H1 (cell line): ENCODE results near the gene VPS52. TPM values are rescaled to one million over a fixed set of nuclear protein-coding genes. Genes with fewer than 3 reads are reported as not detected.
"Not testable (repeated sequence)": the region's sequence is repeated elsewhere in the genome, so short reads cannot be mapped to it uniquely, and the experiment has no call there.

Experiments used
- CTCF ChIA-PET: fragments of 300-600 bp; sonication (Branson Sonifier 250); formaldehyde crosslinking; loops from one replicate; lab custom pipeline; 2021; ENCODE audit not compliant: partially characterized antibody; lab: Charles Lee
- POLR2A ChIA-PET: fragments of 300-600 bp; sonication (Branson Sonifier 250); formaldehyde crosslinking; loops from one replicate; lab custom pipeline; 2021; ENCODE audit warnings: inconsistent platforms; ENCODE audit not compliant: partially characterized antibody; lab: Charles Lee
- DNase-seq, 2 experiments: peaks; one replicate each; pipeline versions ENCODE4 v3.0.0 to v3.0.0-alpha.2; 2010 to 2022; ENCODE audit warnings: low spot score in 2 of 2, low read depth in 1 of 2, mixed read lengths in 1 of 2
- FAIRE-seq: peaks from 2 replicates; lab custom pipeline; 2011; peaks lifted over from hg19 to GRCh38; lab: Jason Lieb, UNC
- H2AFZ ChIP-seq: 2 replicates; pipeline ENCODE4 v1.8.1; 2012; ENCODE audit warnings: low read length, inconsistent platforms
- H2AK5ac ChIP-seq: 2 replicates; pipeline ENCODE4 v1.6.1; 2013; ENCODE audit warnings: low read depth, low read length
- H2BK120ac ChIP-seq: replicated peaks from 2 replicates; pipeline ENCODE3; 2013; ENCODE audit warnings: low read depth, low read length, inconsistent platforms
- H2BK12ac ChIP-seq: 2 replicates; pipeline ENCODE4 v1.6.1; 2013; ENCODE audit warnings: low read depth, low read length
- H2BK15ac ChIP-seq: 2 replicates; pipeline ENCODE4 v1.6.1; 2013; ENCODE audit warnings: low read length
- H2BK20ac ChIP-seq: 2 replicates; pipeline ENCODE4 v1.6.1; 2013; ENCODE audit warnings: low read length
- H2BK5ac ChIP-seq: 2 replicates; pipeline ENCODE4 v1.6.1; 2013; ENCODE audit warnings: low read depth, low read length
- H3K14ac ChIP-seq: 2 replicates; pipeline ENCODE4 v1.6.1; 2013; ENCODE audit warnings: inconsistent platforms; ENCODE audit not compliant: insufficient read length
- H3K18ac ChIP-seq: 2 replicates; pipeline ENCODE4 v1.6.1; 2013; ENCODE audit warnings: low read length; ENCODE audit errors: extremely low read depth
- H3K23ac ChIP-seq: 2 replicates; pipeline ENCODE4 v1.6.1; 2013; ENCODE audit warnings: inconsistent platforms; ENCODE audit not compliant: insufficient read length
- H3K23me2 ChIP-seq: 2 replicates; pipeline ENCODE4 v1.6.1; 2013; ENCODE audit warnings: low read depth, low read length
- H3K27ac ChIP-seq: 2 replicates; pipeline ENCODE4 v1.6.1; 2011; ENCODE audit warnings: low read depth, low read length, inconsistent platforms
- H3K27me3 ChIP-seq, 4 experiments: replicated peaks in 1 of 4; 1 replicate in 1 of 4; 2 replicates in 3 of 4; pipeline versions ENCODE4 v1.6.1 to v1.8.1; 2011 to 2013; ENCODE audit warnings: low read length in 3 of 4, mild to moderate bottlenecking in 3 of 4, inconsistent platforms in 2 of 4, mixed read lengths in 2 of 4, moderate library complexity in 1 of 4; ENCODE audit not compliant: control insufficient read depth in 3 of 4, insufficient read depth in 3 of 4; ENCODE audit errors: extremely low read depth in 1 of 4
- H3K36me3 ChIP-seq, 4 experiments: 2 replicates each; pipeline versions ENCODE4 v1.6.1 to v1.8.1; 2011 to 2013; ENCODE audit warnings: mild to moderate bottlenecking in 4 of 4, low read length in 3 of 4, moderate library complexity in 2 of 4, control low read depth in 1 of 4, inconsistent platforms in 1 of 4; ENCODE audit not compliant: insufficient read depth in 4 of 4, control insufficient read depth in 2 of 4
- H3K4ac ChIP-seq: replicated peaks from 2 replicates; pipeline ENCODE3; 2013; ENCODE audit warnings: low read length, low read depth, mixed read lengths, inconsistent platforms; ENCODE audit not compliant: insufficient read length
- H3K4me1 ChIP-seq, 4 experiments: replicated peaks in 1 of 4; 1 replicate in 1 of 4; 2 replicates in 3 of 4; pipeline versions ENCODE4 v1.6.1 to v1.8.1; 2011 to 2013; ENCODE audit warnings: low read length in 3 of 4, inconsistent platforms in 2 of 4, mixed read lengths in 1 of 4; ENCODE audit not compliant: insufficient read depth in 4 of 4, control insufficient read depth in 3 of 4
- H3K4me2 ChIP-seq, 2 experiments: 2 replicates each; pipeline versions ENCODE4 v1.6.1 to v1.8.1; 2011 to 2013; ENCODE audit warnings: low read depth in 2 of 2, low read length in 2 of 2, control low read depth in 1 of 2, inconsistent platforms in 1 of 2, mild to moderate bottlenecking in 1 of 2; ENCODE audit not compliant: insufficient read depth in 1 of 2
- H3K4me3 ChIP-seq, 4 experiments: fragments of 200-600, 300-600 bp in 1 of 4; sonication (generic), shearing (Covaris generic), sonication (Bioruptor Twin) in 1 of 4; 2 replicates each; pipeline versions ENCODE4 v1.5.1 to v1.8.1; 2011 to 2016; ENCODE audit warnings: low read length in 4 of 4, low read depth in 3 of 4, control low read depth in 2 of 4, inconsistent platforms in 2 of 4, mild to moderate bottlenecking in 2 of 4, mixed read lengths in 1 of 4, moderate library complexity in 1 of 4; ENCODE audit not compliant: insufficient read depth in 2 of 4; ENCODE audit errors: extremely low read depth in 1 of 4
- H3K56ac ChIP-seq: replicated peaks from 2 replicates; pipeline ENCODE3; 2013; ENCODE audit warnings: low read depth, mild to moderate bottlenecking, mixed read lengths, low read length, inconsistent platforms; ENCODE audit not compliant: insufficient read length
- H3K79me1 ChIP-seq: 2 replicates; pipeline ENCODE4 v1.6.1; 2013; ENCODE audit warnings: low read depth, low read length, control low read depth
- H3K79me2 ChIP-seq, 2 experiments: 2 replicates each; pipeline versions ENCODE4 v1.6.1 to v1.8.1; 2012 to 2013; ENCODE audit warnings: low read length in 2 of 2, mild to moderate bottlenecking in 2 of 2, inconsistent platforms in 1 of 2; ENCODE audit not compliant: insufficient read depth in 2 of 2, control insufficient read depth in 1 of 2
- H3K9ac ChIP-seq, 4 experiments: replicated peaks in 1 of 4; 1 replicate in 1 of 4; 2 replicates in 3 of 4; pipeline versions ENCODE4 v1.6.1 to v1.8.1; 2011 to 2013; ENCODE audit warnings: low read depth in 3 of 4, low read length in 3 of 4, control low read depth in 2 of 4, mild to moderate bottlenecking in 2 of 4, moderate library complexity in 2 of 4, inconsistent platforms in 1 of 4; ENCODE audit errors: extremely low read depth in 1 of 4
- H3K9me3 ChIP-seq, 2 experiments: 2 replicates each; pipeline versions ENCODE4 v1.6.1 to v1.8.1; 2012 to 2013; ENCODE audit warnings: mild to moderate bottlenecking in 2 of 2, moderate library complexity in 2 of 2, control low read depth in 1 of 2, inconsistent platforms in 1 of 2, low read depth in 1 of 2, low read length in 1 of 2, mixed read lengths in 1 of 2; ENCODE audit not compliant: insufficient read depth in 2 of 2
- H4K20me1 ChIP-seq, 2 experiments: replicated peaks in 1 of 2; 2 replicates each; pipeline versions ENCODE3 to v1.8.1; 2011 to 2013; ENCODE audit warnings: inconsistent platforms in 2 of 2, low read length in 2 of 2, mild to moderate bottlenecking in 1 of 2; ENCODE audit not compliant: insufficient read depth in 2 of 2, control insufficient read depth in 1 of 2
- H4K5ac ChIP-seq: 2 replicates; pipeline ENCODE4 v1.6.1; 2013; ENCODE audit warnings: low read length, low read depth, mixed read lengths, inconsistent platforms; ENCODE audit not compliant: insufficient read length
- H4K8ac ChIP-seq: 2 replicates; pipeline ENCODE4 v1.8.0; 2013; ENCODE audit warnings: mild to moderate bottlenecking, moderate library complexity, low read length, inconsistent platforms; ENCODE audit not compliant: insufficient read depth; ENCODE audit errors: extremely low read depth
- H4K91ac ChIP-seq: replicated peaks from 2 replicates; pipeline ENCODE3; 2013; ENCODE audit warnings: low read length, mixed read lengths, inconsistent platforms; ENCODE audit not compliant: insufficient read length
- BACH1 ChIP-seq: IDR thresholded peaks from 2 replicates; pipeline ENCODE4 v1.6.1; 2012; ENCODE audit warnings: low read length, improper control_type of control experiment
- POLR2A ChIP-seq, 2 experiments: IDR thresholded peaks; 1 replicate in 1 of 2; 2 replicates in 1 of 2; pipeline ENCODE4 v1.6.1; 2011; ENCODE audit warnings: low read depth in 2 of 2, low read length in 2 of 2, mild to moderate bottlenecking in 2 of 2; ENCODE audit errors: control extremely low read depth in 1 of 2
- WGBS, 2 experiments: shearing (Covaris generic) in 1 of 2; methylation state at CpG; one replicate each; pipeline versions ENCODE4 v1.1.6 to v1.1.7; 2013 to 2015; ENCODE audit warnings: low lambda C conversion rate in 2 of 2, mixed read lengths in 2 of 2, inconsistent platforms in 1 of 2, low coverage in 1 of 2, missing lambda C conversion rate in 1 of 2; ENCODE audit not compliant: insufficient replicate concordance in 2 of 2, insufficient coverage in 1 of 2, insufficient read length in 1 of 2; ENCODE audit errors: extremely low coverage in 1 of 2, missing lambda C conversion rate in 1 of 2; 5-methylcytosine and 5-hydroxymethylcytosine counted together
- polyA plus RNA-seq, 7 experiments: library from polyadenylated mRNA; depleted of rRNA in 3 of 7; stranded (reverse) in 5 of 7; unstranded in 2 of 7; fragments of >200 nt in 5 of 7; fragments of 200-250 nt in 2 of 7; gene quantifications; 1 replicate in 5 of 7; 2 replicates in 1 of 7; 4 replicates in 1 of 7; pipeline versions ENCODE4 v1.2.1 to v1.2.3, GENCODE V29; 2011 to 2013; ENCODE audit warnings: missing spikeins in 2 of 7, mixed read lengths in 2 of 7
- total RNA-seq: library from RNA; stranded (reverse); fragmentation: NEBNext Ultra II Directional; extraction: Animal tissue kit (Norgen Biotek cat#: 25700); gene quantifications from 2 replicates; pipeline ENCODE4 v1.2.1, GENCODE V29; 2021

The VPS52 gene
- total and polyA plus RNA-seq, 2 of the 8 experiments (the other 6 are each of a cell fraction or from before 2014, with no cell fraction given), result 36.5 to 86.3 TPM

DNA sequence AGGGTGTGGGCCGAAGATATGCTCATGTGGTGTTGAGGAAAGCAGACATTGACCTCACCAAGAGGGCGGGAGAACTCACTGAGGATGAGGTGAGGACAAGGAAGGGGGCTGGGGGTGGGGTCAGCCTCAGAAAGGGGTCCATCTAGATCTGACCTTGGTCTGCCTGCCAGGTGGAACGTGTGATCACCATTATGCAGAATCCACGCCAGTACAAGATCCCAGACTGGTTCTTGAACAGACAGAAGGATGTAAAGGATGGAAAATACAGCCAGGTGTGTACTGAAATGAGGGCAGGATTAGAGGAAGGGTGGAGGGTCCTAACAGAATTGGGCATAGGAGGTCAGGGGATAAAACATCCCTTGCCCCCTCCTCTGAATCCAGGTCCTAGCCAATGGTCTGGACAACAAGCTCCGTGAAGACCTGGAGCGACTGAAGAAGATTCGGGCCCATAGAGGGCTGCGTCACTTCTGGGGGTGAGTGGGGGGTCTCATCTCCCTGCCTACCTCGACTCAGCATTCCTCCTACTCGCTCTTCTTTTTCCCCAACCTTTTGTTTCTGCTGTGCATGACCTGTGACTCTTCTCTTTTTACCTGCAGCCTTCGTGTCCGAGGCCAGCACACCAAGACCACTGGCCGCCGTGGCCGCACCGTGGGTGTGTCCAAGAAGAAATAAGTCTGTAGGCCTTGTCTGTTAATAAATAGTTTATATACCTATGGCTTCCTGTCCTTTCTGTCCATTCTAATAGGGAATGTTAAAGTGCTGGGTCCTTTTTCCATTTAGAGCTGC, 4.3 kb upstream of the VPS52 start:
- not testable (repeated sequence) for H3K27me3 ChIP-seq, H3K56ac ChIP-seq, H2AK5ac ChIP-seq, H2BK120ac ChIP-seq, H3K9me3 ChIP-seq, H3K9ac ChIP-seq, H4K8ac ChIP-seq, H3K14ac ChIP-seq, H3K23ac ChIP-seq, FAIRE-seq, H2BK15ac ChIP-seq, DNase-seq, H3K4ac ChIP-seq, H2BK12ac ChIP-seq, H3K79me1 ChIP-seq, H4K91ac ChIP-seq, H2AFZ ChIP-seq, H2BK5ac ChIP-seq, H3K18ac ChIP-seq, H4K5ac ChIP-seq, H3K27ac ChIP-seq, H2BK20ac ChIP-seq
- Histone ChIP-seq H3K4me1 (peaks cover 3 to 35% (median 12%) of the 10 kb centered on the region in 4 experiments), H3K79me2 (peaks cover 26 to 38% of the 10 kb centered on the region in 2 experiments), H3K23me2 (peaks cover 22% of the 10 kb centered on the region), H4K20me1 (peaks cover 12 to 19% of the 10 kb centered on the region in 2 experiments), H3K4me2 (peak overlapping the region; percentile 86 to 96), H3K4me3 (peak overlapping the region; percentile 52 to 81 (median 59); a peak in 7 of 8 replicates), H3K36me3 (peaks cover 16 to 48% (median 37%) of the 10 kb centered on the region in 4 experiments; a peak in 7 of 8 replicates)
- TF ChIP-seq POLR2A (IDR thresholded peaks at IDR 0.05; ENCODE audit: control extremely low read depth in 1 of 2, low read depth in 2 of 2, low read length in 2 of 2), result peak in 1 of 2 experiments; percentile 71; a peak in 2 of 3 replicates
- 0 out of 2 replicates have a peak, but pooled peaks have one; percentile 40 for TF ChIP-seq BACH1
- 85% methylated on average over 16 of the region's 16 CpGs; no CpG with 5 or more reads in 1 of the 2 experiments for WGBS, 2 experiments
- POLR2A ChIA-PET, result interaction anchor here (0.6 to 12.0 kb wide), 30 partner anchors 7 to 305 kb away, joined by 3 to 337 read pairs (median 4); partner anchors contain the start of genes HSD17B8, PFDN6, RGL2 and RING1
- CTCF ChIA-PET, result interaction anchor here (0.6 to 8.0 kb wide), 5 partner anchors 14 to 340 kb away, joined by 3 to 81 read pairs (median 7); partner anchors contain the start of genes PFDN6, RGL2, TAPBP and WDR46
